Keratinocyte (primary cell): ENCODE measurements around the gene WDR49. TPM values are rescaled to one million over a fixed set of nuclear protein-coding genes. Genes with fewer than 3 reads are reported as not detected.

Source experiments
- DNase-seq: peaks from one replicate; pipeline ENCODE4 v3.0.0-alpha.2; 2011; ENCODE audit warnings: low read depth, missing footprints, low spot score
- FAIRE-seq: peaks from 2 replicates; lab custom pipeline; 2011; peaks lifted over from hg19 to GRCh38; lab: Jason Lieb, UNC
- H2AFZ ChIP-seq: 2 replicates; pipeline ENCODE4 v1.6.0; 2012; ENCODE audit warnings: low read length, control low read depth, inconsistent platforms; ENCODE audit not compliant: control insufficient read depth
- H3K27ac ChIP-seq: 2 replicates; pipeline ENCODE4 v1.5.1; 2011; ENCODE audit warnings: low read length; ENCODE audit not compliant: control insufficient read depth, insufficient read depth
- H3K27me3 ChIP-seq: 3 replicates; pipeline ENCODE4 v1.6.0; 2011; ENCODE audit warnings: low read length; ENCODE audit not compliant: control insufficient read depth, insufficient read depth; ENCODE audit errors: extremely low read depth
- H3K36me3 ChIP-seq, 2 experiments: 2 replicates in 1 of 2; 3 replicates in 1 of 2; pipeline ENCODE4 v1.5.1; 2011; ENCODE audit warnings: low read length in 2 of 2, mild to moderate bottlenecking in 1 of 2; ENCODE audit not compliant: control insufficient read depth in 2 of 2, insufficient read depth in 2 of 2; ENCODE audit errors: extremely low read depth in 1 of 2
- H3K4me1 ChIP-seq: 3 replicates; pipeline ENCODE4 v1.5.1; 2011; ENCODE audit warnings: low read length; ENCODE audit not compliant: control insufficient read depth, insufficient read depth; ENCODE audit errors: extremely low read depth
- H3K4me2 ChIP-seq: 3 replicates; pipeline ENCODE4 v1.6.0; 2011; ENCODE audit warnings: low read depth, low read length; ENCODE audit not compliant: control insufficient read depth, insufficient read depth; ENCODE audit errors: extremely low read depth
- H3K4me3 ChIP-seq, 3 experiments: fragments of 200-600 bp in 1 of 3; sonication (generic) in 1 of 3; 2 replicates in 2 of 3; 3 replicates in 1 of 3; pipeline ENCODE4 v1.5.1; 2011 to 2016; ENCODE audit warnings: low read length in 3 of 3, mild to moderate bottlenecking in 3 of 3, control low read depth in 2 of 3, inconsistent platforms in 1 of 3, low read depth in 1 of 3, mixed read lengths in 1 of 3, mixed run types in 1 of 3, moderate library complexity in 1 of 3; ENCODE audit not compliant: control insufficient read depth in 2 of 3, insufficient read depth in 2 of 3; ENCODE audit errors: extremely low read depth in 1 of 3
- H3K79me2 ChIP-seq: 2 replicates; pipeline ENCODE4 v1.6.0; 2012; ENCODE audit warnings: low read length; ENCODE audit not compliant: control insufficient read depth, insufficient read depth
- H3K9ac ChIP-seq: 3 replicates; pipeline ENCODE4 v1.6.0; 2011; ENCODE audit warnings: low read length; ENCODE audit not compliant: control insufficient read depth, insufficient read depth; ENCODE audit errors: extremely low read depth
- H3K9me1 ChIP-seq: 3 replicates; pipeline ENCODE4 v1.6.0; 2011; ENCODE audit warnings: low read length; ENCODE audit not compliant: control insufficient read depth, insufficient read depth; ENCODE audit errors: extremely low read depth
- H3K9me3 ChIP-seq: 2 replicates; pipeline ENCODE4 v1.5.1; 2012; ENCODE audit warnings: low read depth, low read length; ENCODE audit not compliant: control insufficient read depth
- H4K20me1 ChIP-seq: 3 replicates; pipeline ENCODE4 v1.6.0; 2011; ENCODE audit warnings: low read length; ENCODE audit not compliant: control insufficient read depth, insufficient read depth; ENCODE audit errors: extremely low read depth
- CTCF ChIP-seq, 3 experiments: IDR thresholded peaks in 1 of 3; conservative IDR thresholded peaks in 1 of 3; optimal IDR thresholded peaks in 1 of 3; 2 replicates in 2 of 3; 3 replicates in 1 of 3; pipeline versions ENCODE3 to v1.5.1; 2011; ENCODE audit warnings: low read length in 3 of 3, mild to moderate bottlenecking in 3 of 3, moderate library complexity in 2 of 3, control low read depth in 1 of 3, inconsistent platforms in 1 of 3; ENCODE audit not compliant: insufficient read depth in 2 of 3; ENCODE audit errors: extremely low read depth in 1 of 3
- EZH2 ChIP-seq: IDR thresholded peaks from one replicate; pipeline ENCODE4 v1.6.1; 2012; ENCODE audit warnings: inconsistent platforms, mild to moderate bottlenecking, low read length, moderate library complexity
- dilution Hi-C: fragments of 300-500 bp; cut with MboI; formaldehyde crosslinking; loops from one replicate; pipeline ENCODE4 v1.7.0; 2020; ENCODE audit warnings: low sequenced_read_pairs; ENCODE audit not compliant: extremely low pct_ligation_motif_present
- polyA plus RNA-seq, 5 experiments: library from polyadenylated mRNA; depleted of rRNA in 3 of 5; stranded (reverse) in 3 of 5; stranded (forward) in 1 of 5; unstranded in 1 of 5; fragments of >200 nt; gene quantifications; 1 replicate in 1 of 5; 2 replicates in 3 of 5; 3 replicates in 1 of 5; pipeline versions ENCODE4 v1.2.1 to v1.2.3, GENCODE V29; 2011 to 2012; ENCODE audit warnings: missing spikeins in 2 of 5, low read depth in 1 of 5, low replicate concordance in 1 of 5

Gene WDR49
- polyA plus RNA-seq, 1 donor (not counting 4 experiments of a cell fraction or from before 2014, with no cell fraction given): not detected

DNA sequence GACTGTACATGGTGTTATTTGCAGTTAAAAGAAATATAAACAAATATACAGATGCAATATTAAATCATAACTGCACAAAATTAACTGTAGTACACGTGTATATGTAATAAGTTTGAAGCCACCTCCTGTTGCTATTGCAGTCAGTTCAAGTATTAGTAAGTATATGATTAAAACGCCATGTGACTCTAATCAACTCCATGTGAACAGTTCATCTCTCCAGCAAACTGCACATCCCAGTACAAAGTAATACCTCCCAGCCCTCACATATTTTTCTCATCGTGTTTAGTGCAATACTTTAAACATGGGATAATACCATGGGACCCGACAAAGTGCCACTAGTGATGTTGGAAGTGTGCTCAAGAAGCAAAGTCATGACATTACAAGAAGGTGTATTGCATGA lies 46.3 kb upstream of the WDR49 start:
- H3K9ac ChIP-seq: no peak overlapping the region
- no peak overlapping the region for H2AFZ ChIP-seq
- H3K9me1 ChIP-seq: no peaks in the 10 kb centered on the region
- FAIRE-seq (no peak), DNase-seq (no peak)
- dilution Hi-C loops: no loop called here
- H3K4me1 ChIP-seq: no peaks in the 10 kb centered on the region
- H3K27me3 ChIP-seq: no peaks in the 10 kb centered on the region
- H4K20me1 ChIP-seq: no peaks in the 10 kb centered on the region
- H3K4me3 ChIP-seq: no peak overlapping the region
- H3K4me2 ChIP-seq: no peak overlapping the region
- peaks cover 29% of the 10 kb centered on the region for H3K79me2 ChIP-seq
- no peaks in the 10 kb centered on the region for H3K9me3 ChIP-seq
- TF ChIP-seq EZH2 (no peak), CTCF (optimal IDR thresholded peaks at IDR 0.05 in 1 of 3, IDR thresholded peaks at IDR 0.05 in 1 of 3, conservative IDR thresholded peaks at IDR 0.05 in 1 of 3; ENCODE audit: extremely low read depth in 1 of 3, insufficient read depth in 2 of 3, low read length in 3 of 3) (no peak)
- H3K36me3 ChIP-seq: peaks cover 3 to 6% of the 10 kb centered on the region in 2 experiments
- H3K27ac ChIP-seq: no peak overlapping the region

GRCh38 chr3:167694121-167694520 lies 40.4 kb upstream of the WDR49 start:
- TF ChIP-seq CTCF (optimal IDR thresholded peaks at IDR 0.05 in 1 of 3, IDR thresholded peaks at IDR 0.05 in 1 of 3, conservative IDR thresholded peaks at IDR 0.05 in 1 of 3; ENCODE audit: extremely low read depth in 1 of 3, insufficient read depth in 2 of 3, low read length in 3 of 3) (no peak), EZH2 (no peak)
- Histone ChIP-seq H3K9me1 (no peaks in the 10 kb centered on the region), H3K27me3 (no peaks in the 10 kb centered on the region), H3K36me3 (peaks cover 10 to 12% of the 10 kb centered on the region in 2 experiments), H3K4me3 (no peak overlapping the region), H3K9me3 (no peaks in the 10 kb centered on the region), H3K4me1 (no peaks in the 10 kb centered on the region), H3K4me2 (no peak overlapping the region), H2AFZ (no peak overlapping the region), H3K79me2 (peaks cover 4% of the 10 kb centered on the region), H3K27ac (no peak overlapping the region), H3K9ac (no peak overlapping the region), H4K20me1 (no peaks in the 10 kb centered on the region)
- no peak for FAIRE-seq
- dilution Hi-C loops: no loop called here
- DNase-seq: no peak
